Right atrium auricular region (tissue), 2 donors: ENCODE data around the gene SETDB2. TPM values are rescaled to one million over a fixed set of nuclear protein-coding genes. Genes with fewer than 3 reads are reported as not detected.

Experiments
- DNase-seq: peaks from one replicate; pipeline ENCODE4 v3.0.0-alpha.2; 2019; ENCODE audit warnings: low spot score
- H3K27ac ChIP-seq, 2 donors: fragments of 200-600 bp; sonication (generic); 1 replicate in 1 of 2; 2 replicates in 1 of 2; pipeline ENCODE4 v1.5.1; 2016 to 2019
- H3K27me3 ChIP-seq, 2 donors: fragments of 200-600 bp; sonication (generic); one replicate each; pipeline versions ENCODE4 v1.5.1 to v1.6.0; 2017 to 2019
- H3K36me3 ChIP-seq: fragments of 200-600 bp; sonication (generic); one replicate; pipeline ENCODE4 v1.5.1; 2016
- H3K4me1 ChIP-seq, 2 donors: fragments of 200-600 bp; sonication (generic); one replicate each; pipeline versions ENCODE4 v1.5.1 to v1.6.0; 2017 to 2019
- H3K4me3 ChIP-seq, 2 donors: fragments of 200-600 bp; sonication (generic); 1 replicate in 1 of 2; 2 replicates in 1 of 2; pipeline ENCODE4 v1.5.1; 2017 to 2019; ENCODE audit warnings: mild to moderate bottlenecking in 1 of 2, moderate library complexity in 1 of 2
- H3K9me3 ChIP-seq, 2 donors: fragments of 200-600 bp; sonication (generic); one replicate each; pipeline ENCODE4 v1.5.1; 2019
- CTCF ChIP-seq, 2 donors: fragments of 200-600 bp; sonication (generic); IDR thresholded peaks; one replicate each; pipeline ENCODE4 v1.5.1; 2019; ENCODE audit warnings: antibody characterized with exemption in 2 of 2
- total RNA-seq, 2 donors: library from RNA; depleted of rRNA; stranded (reverse); fragments of >200 nt; gene quantifications; one replicate each; pipeline ENCODE4 v1.1.0, GENCODE V29; 2016

Gene SETDB2
- total RNA-seq, 2 donors from 2014 or later = 7.3 to 12.4 TPM

GRCh38 chr13:49533591-49534269 lies 89.7 kb downstream of the SETDB2 start:
- H3K36me3 ChIP-seq = peaks cover 8% of the 10 kb centered on the region
- no peak for TF ChIP-seq CTCF (IDR thresholded peaks at IDR 0.05)
- no peak for DNase-seq
- H3K4me1 ChIP-seq = peaks cover 0 to 15% of the 10 kb centered on the region in 2 donors
- no peaks in the 10 kb centered on the region for H3K9me3 ChIP-seq
- H3K27ac ChIP-seq = no peak overlapping the region
- H3K27me3 ChIP-seq = no peaks in the 10 kb centered on the region
- no peak overlapping the region for H3K4me3 ChIP-seq

GRCh38 chr13:49536144-49536873 lies 92.2 kb downstream of the SETDB2 start:
- Histone ChIP-seq H3K36me3 (peaks cover 25% of the 10 kb centered on the region), H3K27ac (no peak overlapping the region)
- TF ChIP-seq CTCF (IDR thresholded peaks at IDR 0.05) = no peak

DNA sequence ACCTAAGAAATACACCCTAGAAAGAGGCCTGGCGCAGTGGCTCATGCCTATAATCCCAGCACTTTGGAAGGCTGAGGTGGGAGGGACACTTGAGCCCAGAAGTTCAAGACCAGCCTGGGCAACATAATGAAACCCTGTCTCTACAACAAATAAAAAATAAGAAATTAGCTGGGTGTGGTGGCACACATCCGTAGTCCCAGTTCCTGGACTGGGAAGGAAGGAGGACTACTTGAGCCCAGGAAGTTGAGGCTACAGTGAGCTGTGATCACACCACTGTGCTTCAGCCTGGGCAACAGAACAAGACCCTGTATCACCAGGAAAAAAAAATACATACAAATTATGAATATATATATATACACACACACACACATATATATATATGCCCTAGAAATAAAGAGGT lies 94.3 kb downstream of the SETDB2 start:
- H3K36me3 ChIP-seq = peaks cover 28% of the 10 kb centered on the region
- no peak overlapping the region for H3K4me3 ChIP-seq
- DNase-seq = no peak
- H3K4me1 ChIP-seq = peaks cover 0 to 4% of the 10 kb centered on the region in 2 donors
- TF ChIP-seq CTCF (IDR thresholded peaks at IDR 0.05) = no peak
- no peaks in the 10 kb centered on the region for H3K27me3 ChIP-seq
- H3K9me3 ChIP-seq = no peaks in the 10 kb centered on the region
- H3K27ac ChIP-seq = no peak overlapping the region

More at GRCh38 chr13:49536144-49536873, 92.2 kb downstream of the SETDB2 start:
- DNase-seq = no peak
- H3K9me3 ChIP-seq = no peaks in the 10 kb centered on the region
- no peak overlapping the region for H3K4me3 ChIP-seq
- H3K27me3 ChIP-seq = no peaks in the 10 kb centered on the region
- peaks cover 0 to 15% of the 10 kb centered on the region in 2 donors for H3K4me1 ChIP-seq

DNA sequence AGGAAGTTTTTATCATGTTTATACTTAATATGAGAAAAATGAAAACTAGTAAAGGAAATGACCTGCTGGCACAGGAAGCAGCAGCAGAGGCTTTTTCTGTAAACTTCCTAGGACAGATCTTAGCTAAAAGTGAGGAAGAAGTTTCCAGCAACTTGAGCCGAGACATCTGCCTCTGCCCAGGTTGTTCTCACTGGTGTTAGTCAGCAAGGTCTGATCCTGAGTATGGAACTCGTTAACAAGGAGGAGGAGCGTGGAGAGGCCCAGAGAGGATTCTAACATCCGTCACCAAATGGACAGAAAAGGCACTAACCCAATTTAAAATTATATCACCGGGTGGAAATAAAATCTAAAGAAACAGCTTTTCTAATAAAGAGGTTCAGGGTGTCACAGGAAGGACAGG lies 95.2 kb downstream of the SETDB2 start:
- H3K4me1 ChIP-seq = no peaks in the 10 kb centered on the region
- H3K36me3 ChIP-seq = peaks cover 32% of the 10 kb centered on the region
- TF ChIP-seq CTCF (IDR thresholded peaks at IDR 0.05) = no peak
- H3K4me3 ChIP-seq = no peak overlapping the region
- DNase-seq = no peak
- no peak overlapping the region for H3K27ac ChIP-seq
- no peaks in the 10 kb centered on the region for H3K9me3 ChIP-seq
- H3K27me3 ChIP-seq = no peaks in the 10 kb centered on the region

DNA sequence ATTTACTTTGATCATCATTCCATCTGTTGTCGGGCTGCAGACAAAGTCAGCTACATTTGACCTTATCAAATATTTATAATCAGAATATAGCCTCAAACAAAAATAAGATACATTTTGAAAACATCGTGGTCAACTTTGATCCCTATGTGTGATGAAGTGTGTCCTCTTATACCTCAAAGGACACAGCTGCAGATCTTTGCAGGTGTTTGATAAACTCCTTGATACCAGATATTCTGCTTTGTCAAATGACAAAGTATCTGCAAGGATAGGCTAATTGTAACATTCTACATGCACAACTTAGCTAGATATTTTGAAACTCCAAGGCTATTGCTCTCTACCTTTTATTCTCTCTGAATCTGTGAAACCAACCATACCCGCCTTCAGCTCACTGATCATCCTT lies 95.7 kb downstream of the SETDB2 start:
- Histone ChIP-seq H3K9me3 (no peaks in the 10 kb centered on the region), H3K27me3 (no peaks in the 10 kb centered on the region), H3K27ac (no peak overlapping the region), H3K4me3 (no peak overlapping the region), H3K36me3 (peaks cover 32% of the 10 kb centered on the region), H3K4me1 (no peaks in the 10 kb centered on the region)
- no peak for DNase-seq
- TF ChIP-seq CTCF (IDR thresholded peaks at IDR 0.05) = no peak
